Left forelimb (tissue), 1 donor: ENCODE data around the gene CDCA7L.
"Not testable (repeated sequence)": the region's sequence is repeated elsewhere in the genome, so short reads cannot be mapped to it uniquely, and the experiment has no call there.

Source experiments
- DNase-seq: peaks from one replicate; pipeline ENCODE4 v3.0.0-alpha.2; 2018; ENCODE audit warnings: low spot score

Gene CDCA7L

DNA sequence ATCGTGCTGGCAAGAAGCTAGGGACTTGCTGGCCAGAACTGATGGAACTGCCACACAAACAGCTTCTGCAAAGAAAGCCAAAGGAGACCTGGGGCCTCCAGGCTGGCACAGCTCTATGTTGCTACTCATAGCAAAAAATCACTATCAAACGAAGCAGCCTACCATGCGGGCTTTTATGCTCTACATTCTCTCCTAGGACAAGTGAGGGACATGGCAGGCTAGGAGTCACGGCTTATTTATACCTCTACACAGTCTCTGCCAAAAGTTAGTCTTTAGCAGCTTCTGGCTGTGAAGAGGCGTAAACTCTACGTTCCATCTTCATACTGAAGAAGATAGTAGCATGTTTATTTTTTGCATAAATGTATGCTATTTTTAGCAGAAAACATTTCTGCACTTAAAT lies 35.4 kb downstream of the CDCA7L start:
- DNase-seq, result no peak

DNA sequence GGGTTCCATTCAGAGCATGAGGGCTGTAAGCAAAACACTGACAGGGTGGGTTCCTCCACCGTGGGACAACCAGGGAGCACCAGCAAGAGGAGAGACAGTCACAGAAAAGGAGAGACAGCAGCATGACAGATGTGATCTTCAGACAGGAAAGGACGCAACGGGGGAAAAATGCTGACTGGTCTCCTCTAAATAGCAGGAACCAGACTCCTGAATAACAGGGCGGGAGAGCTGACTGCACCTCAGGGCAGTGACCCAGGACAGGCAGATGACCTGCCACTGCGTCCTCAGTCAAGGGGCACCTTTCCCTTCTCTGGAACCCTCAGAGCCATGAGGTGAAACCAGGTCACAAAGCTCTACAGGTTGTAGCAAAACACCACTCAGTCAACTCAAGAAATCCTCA lies 37.0 kb downstream of the CDCA7L start:
- DNase-seq, result no peak

DNA sequence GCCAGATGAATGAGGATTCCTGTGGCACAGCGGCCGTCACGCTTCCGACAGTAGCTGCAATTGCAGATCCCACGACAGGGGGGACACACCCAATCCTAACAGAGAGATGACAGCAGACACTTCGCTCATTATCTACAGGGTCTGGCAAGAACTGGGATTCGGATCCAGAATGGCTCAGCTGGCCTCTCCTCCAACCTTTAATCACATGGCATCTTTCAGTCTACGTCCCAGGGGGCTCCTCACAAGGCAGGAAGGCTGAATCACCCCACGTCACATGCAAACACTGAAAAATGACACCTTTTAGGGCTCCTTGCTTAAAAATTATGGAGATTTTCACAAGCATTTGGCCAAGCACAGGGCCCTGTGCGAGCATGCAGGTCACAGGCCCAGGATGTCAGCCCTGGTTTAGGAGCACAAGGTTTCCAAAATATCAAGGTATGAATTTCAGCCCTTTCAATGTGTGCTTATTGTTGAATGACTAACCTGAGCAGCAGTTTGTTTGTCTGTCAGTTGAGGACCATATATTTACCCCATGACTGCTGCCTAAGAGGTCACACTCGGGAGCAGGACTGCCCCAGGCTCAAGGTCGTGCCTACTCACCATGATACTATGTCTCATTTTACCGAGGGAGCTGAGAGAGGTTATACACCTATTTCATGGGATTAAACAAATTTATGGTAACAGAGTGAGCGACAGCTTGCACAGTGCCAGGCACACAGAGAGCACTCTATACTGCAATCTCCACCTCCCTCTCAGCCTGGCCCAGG lies 42.5 kb downstream of the CDCA7L start:
- DNase-seq, result no peak

DNA sequence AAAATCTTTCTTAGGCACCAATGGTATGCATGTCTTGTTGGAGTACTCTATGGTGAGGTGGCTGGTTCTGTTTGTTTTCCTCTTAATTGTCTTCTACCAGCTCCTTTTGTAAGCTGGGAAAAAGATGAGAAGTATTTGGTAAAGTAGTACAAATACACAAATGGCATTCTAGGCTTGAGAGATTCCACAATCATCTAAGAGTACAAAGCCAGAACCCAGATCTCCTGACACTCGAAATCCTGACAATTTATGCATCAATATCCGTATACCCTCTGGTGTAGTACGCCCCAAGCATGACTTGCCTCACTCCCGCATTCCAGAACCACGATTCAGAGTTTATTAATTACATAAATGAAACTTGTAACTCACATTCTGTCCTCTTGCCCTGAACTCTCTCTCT lies 43.5 kb downstream of the CDCA7L start:
- no peak for DNase-seq

DNA sequence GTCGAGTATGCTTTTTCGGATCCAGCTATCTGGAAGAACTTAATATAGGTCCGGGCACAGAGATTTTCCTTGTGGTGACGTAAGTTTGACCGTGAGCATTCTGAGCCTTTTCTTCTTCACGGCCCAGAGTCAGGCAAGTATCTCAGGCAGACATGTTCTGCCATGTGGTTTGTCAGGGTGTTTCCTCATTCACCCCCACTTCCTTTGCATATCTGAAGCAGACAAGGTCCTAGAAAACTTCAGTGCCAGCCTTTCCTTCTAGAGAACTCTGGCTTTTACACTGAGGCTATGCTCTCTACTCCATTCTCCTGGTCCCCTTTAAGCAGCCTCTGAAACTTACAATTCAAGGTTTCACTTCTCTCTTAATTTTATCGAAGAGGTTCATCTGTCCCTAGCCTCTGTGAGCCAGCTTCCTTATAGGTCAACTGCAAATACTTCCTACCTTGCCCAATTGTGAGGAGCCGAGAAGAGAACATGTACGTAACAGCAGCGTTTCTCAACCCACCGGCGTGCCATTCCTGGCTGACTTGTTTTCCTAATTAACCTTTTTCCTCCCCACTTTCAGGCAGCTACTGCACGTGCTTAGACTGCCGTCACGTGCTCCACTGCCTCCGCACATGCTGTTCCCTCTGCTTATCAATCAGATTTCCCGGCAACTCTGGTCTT lies 47.3 kb downstream of the CDCA7L start:
- no peak for DNase-seq

DNA sequence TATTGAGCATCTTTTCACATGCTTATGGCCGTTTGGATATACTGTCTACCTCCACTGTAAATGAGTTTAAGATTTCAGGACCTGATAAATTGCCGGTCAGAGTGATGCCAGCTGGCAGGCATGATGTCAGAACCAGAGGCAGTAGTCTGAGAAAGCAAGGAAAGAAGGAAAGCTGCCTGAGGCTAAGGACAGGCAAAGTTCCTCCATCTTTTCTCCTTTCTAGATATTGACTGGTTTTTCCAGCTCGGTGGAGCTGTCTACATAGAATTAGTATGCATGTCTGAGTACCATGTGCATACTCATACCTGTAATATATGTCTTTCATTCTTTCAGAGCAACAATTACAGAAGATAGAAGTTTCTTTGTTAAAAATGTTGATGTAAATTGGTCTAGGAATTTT lies 52.3 kb downstream of the CDCA7L start:
- DNase-seq, result no peak

DNA sequence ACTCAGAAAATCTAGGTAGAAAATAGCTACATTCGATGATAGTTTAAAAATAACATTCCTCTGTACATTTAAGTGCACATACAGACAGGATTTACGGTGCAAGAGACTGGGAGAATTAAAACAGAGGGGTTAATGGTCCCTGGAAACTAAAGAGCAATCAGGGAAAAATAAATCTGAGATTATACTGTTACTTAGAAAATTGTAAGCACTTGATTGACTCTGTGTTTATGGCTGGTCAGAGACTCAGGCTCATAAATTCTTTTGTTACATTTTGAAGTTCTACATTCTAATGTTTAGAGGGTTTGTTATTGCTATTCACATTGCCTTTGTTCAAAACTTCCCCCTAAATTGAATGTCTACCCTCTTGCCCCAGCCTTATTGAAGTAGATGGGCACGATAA lies 54.4 kb downstream of the CDCA7L start:
- no peak for DNase-seq

DNA sequence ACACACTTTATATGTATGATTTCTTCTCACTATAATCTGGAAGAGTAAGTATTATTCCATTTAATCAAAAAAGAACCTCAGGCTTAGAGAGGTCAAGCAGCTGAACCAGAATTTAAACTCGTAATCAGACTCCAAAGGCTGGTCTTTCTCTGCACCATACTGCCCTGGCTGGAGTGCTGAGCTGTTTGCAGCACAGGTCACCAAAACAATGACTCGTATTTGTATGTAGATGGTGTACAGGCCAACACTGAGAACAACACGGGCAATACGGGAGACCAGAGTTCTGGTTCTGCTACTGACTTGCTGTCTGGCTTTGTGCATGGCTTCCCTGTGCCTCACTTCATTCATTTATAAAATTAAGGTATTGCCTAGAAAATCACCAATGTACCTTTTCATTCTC lies 57.9 kb downstream of the CDCA7L start:
- DNase-seq, result no peak

DNA sequence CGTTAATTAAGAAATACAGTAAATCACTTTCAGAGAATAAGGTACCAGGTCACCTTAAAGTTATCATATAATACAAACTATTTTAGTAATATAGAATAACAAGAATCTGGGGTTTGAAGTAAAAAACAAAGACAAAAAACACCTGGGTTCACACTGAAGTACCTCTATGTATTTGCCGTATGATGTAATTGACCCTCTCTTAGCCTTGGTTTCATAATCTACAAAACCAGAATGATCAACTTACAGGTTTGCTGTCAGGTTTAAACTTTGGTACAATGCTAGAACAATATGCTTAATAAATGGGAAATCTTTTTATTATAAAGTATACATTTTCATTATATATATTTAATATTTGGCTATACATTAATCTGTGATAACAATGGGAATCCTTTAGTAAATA lies 58.3 kb downstream of the CDCA7L start:
- no peak for DNase-seq

DNA sequence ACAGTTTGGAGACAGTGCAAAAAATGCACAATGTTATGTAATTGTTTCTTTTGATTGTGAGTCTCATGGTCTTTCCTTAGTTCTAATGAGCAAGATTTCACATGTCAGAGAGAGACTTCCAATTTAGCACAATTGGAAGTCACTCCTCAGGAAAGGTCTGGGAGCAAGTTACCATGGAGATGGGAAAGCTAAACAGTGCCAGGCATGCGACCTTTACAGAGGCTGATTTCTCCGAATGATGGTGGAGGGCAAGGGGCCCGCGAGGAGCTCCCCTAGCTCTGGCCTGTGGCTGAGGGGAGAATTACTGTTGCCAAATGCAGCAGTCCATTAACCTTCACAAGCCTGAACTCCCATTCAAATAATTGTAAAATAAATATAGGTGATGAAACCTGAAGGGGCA lies 59.3 kb downstream of the CDCA7L start:
- no peak for DNase-seq

DNA sequence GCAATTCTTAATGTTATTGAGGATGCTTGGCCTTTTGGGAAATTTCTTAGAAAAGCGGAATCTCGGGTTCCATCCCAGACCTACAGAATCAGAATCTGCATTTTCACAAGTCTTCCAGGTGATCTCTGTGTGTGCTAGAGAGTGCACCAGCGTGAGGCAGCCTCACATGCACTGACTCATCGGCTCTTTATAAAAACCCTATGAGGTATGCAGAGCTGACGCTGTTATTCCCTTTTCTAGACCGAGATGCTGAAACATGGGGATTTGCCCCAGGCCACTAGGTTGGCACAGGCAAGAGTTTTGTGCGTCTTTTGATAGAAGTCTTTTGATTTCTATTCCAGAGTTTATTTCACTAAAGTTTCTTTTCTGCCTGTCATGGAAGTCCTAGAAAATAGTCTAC lies 61.2 kb downstream of the CDCA7L start:
- no peak for DNase-seq

DNA sequence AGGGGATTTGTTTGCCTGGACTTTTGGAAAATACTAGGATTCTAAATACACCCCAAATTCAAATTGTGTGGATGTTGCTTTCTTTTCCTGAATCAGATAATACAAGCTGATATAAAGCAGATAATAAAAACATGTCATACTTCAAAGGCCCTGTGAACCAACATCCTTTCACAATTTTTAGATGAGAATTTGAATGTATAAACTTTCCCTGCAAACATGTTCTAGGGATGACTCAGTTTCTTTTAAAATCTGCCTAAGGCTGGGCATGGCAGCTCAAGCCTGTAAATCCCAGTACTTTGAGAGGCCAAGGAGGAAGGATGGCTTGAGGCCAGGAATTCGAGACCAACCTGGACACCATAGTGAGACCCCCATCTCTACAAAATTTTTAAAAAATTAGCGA lies 62.2 kb downstream of the CDCA7L start:
- DNase-seq, result not testable (repeated sequence)

DNA sequence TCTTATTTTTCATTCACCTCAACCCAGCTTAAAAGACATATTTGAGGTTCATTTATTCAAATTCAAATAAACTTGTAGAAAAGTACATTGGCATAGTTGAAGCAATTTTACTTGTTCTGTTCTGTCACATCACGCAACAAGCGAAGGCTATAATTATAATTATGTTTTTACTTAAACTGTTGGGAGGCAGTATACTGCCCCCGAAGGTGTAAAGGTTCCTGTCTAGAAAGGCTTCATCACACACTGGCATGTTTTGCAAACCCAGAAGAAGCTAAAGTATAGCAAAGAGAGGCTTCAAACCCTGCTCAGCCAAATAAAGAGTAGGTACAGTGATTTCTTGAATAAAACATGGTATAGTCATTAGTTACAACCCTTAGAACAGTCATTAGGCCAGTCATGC lies 62.6 kb downstream of the CDCA7L start:
- no peak for DNase-seq

DNA sequence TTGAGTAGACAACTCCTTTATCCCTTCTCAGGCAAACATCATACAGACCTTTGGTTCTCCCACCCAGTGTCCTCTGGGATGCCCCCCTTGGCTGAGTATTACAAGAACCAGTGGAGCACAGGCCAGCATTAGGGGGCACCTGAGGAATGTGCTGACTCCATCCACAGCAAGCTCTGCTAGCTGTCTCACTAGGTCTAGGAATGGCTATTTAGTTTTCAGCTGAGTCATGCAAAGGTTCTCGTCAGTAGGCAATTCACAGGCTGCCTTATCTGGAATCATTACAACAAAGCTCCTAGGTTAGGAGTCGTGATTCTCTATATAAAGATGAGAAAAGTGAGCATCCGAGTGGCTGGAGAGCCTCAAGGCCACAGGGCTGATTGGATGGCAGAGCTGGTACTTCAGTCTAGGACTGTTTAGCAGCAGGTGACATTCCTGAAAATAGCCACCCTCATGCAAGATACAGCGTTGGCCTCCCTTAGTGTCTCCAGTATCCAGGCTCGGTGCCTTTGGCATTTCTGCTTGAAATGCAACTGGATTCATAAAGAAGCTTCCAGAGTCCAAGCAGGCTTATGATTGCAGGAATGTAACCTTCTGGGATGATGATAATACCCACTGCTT lies 75.8 kb downstream of the CDCA7L start:
- DNase-seq, result no peak

DNA sequence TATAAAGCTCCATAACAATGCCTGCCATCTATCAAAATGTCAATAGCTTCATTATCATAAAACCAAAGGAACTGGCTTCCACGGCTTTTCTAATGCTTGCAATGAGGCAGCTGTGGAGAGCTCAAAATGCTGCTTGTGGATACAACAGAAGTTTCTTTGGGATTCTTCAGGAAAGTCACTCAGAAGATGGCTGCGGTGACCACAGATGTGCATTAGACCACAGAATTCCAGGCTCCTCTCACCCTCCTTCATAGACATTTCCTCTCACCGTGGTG lies 77.2 kb downstream of the CDCA7L start:
- no peak for DNase-seq

DNA sequence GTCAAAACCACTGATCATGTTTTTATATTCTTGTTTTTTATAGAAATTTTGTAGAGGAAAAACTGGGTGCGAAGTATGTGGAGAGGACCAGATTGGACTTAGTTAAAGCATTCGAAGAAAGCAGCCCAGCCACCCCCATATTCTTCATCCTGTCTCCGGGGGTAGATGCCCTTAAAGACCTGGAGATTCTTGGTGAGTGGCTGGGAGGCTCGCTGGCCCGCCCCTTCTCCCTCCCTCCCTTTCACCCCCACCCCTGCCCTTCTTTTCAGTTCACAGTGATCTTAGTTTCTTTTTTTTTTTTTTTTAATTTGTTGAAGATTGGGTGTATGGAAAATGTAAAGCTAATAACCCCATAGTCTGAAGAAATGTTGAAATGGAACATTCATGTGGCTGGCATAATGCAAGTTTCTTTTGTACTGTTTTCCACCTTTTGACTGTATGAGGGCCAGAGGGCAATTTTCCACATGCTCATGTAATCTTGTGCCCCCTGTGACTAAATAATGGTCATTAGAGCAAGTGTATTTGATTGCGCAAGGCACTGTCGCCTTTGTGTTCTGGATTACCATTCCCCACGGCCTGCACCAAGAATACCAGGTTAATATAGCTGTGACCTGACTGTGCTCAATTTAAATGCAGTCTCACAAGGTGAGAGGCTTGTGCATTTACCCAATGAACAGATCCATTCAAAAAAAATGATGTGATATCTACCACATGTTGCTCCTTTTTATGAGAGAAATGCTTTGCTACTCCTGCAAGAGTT lies 77.7 kb downstream of the CDCA7L start:
- DNase-seq, result no peak

DNA sequence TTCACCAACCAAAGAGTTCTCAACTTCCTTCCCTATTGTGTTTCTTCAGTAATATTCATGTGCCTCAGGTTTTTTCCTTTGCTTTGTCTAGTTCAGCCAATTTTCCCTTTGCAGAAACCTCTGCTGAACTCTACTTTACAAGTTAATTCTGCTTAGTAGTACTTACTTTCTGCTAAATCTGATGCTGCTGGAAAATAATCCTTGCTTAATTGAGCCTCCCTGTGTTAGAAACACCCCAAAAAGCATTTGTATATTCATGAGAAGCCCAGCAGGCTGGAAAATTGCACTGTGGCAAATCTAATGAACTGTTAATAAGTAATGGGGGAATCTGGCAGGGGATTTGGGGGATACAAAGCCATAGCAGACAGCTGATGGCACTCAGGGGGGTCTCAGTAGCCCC lies 78.5 kb downstream of the CDCA7L start:
- DNase-seq, result no peak

DNA sequence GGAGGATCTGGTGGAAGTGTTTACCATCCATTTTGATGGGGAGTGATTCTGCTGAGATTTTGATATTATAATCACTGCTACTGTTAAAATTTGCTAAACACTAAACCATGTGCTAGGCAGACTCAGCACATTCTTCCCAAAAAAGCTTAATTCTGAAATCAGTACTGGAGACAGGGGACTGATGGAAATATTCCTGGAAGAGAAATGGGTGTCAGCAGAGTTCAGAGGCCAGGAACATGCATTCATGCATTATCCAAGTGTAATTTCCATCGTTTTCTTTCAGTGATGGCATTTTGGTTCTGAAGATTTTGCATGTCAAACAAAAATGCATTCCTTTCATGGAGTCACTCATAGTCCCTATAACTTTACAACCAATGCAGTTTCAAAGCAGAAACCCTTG lies 79.0 kb downstream of the CDCA7L start:
- DNase-seq, result no peak

DNA sequence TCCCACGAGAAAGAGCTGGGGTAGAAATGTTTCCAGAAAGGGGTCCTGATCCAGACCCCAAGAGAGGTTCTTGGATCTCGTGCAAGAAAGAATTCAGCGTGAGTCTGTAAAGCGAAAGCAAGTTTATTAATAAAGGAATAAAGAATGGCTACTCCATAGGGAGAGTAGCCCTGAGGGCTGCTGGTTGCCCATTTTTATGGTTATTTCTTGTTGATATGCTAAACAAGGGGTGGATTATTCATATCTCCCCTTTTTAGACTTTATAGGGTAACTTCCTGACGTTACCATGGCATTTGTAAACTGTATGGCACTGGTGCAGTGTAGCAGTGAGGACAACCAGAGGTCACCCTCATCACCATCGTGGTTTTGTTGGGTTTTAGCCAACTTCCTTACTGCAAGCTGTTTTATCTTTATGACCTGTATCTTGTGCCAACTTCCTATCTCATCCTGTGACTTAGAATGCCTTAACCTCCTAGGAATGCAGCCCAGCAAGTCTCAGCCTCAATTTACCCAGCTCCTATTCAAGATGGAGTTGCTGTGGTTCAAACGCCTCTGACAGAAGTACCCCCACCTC lies 80.0 kb downstream of the CDCA7L start:
- DNase-seq, result not testable (repeated sequence)

DNA sequence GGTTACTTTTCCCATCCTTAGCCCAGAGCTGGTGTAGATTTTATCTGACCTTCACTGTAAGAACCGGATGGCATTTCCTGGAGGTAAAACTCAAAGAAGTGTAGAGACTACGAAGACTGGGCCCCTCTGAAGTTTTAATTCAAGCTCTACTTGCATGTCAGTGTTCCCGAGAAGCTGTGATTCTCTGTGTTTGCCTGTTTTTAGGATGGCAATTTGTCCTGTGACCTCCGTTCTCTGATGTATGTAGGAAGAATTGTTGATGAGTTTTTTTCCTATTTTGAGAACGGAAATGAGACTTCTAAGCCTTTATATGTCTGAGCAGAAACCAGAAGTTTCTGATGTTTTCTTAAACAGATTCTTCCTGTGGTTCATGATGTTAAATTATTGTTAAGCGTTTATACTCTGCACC lies 94.1 kb downstream of the CDCA7L start:
- no peak for DNase-seq
